HG02759 (cell line): ENCODE measurements around the gene DUSP22.

Experiments used
- ATAC-seq: cut with Tn5 transposase; IDR thresholded peaks from one replicate; pipeline ENCODE4 v1.9.1; 2021; ENCODE audit warnings: mild to moderate bottlenecking, moderate library complexity; ENCODE audit not compliant: unreplicated experiment

The DUSP22 gene

DNA sequence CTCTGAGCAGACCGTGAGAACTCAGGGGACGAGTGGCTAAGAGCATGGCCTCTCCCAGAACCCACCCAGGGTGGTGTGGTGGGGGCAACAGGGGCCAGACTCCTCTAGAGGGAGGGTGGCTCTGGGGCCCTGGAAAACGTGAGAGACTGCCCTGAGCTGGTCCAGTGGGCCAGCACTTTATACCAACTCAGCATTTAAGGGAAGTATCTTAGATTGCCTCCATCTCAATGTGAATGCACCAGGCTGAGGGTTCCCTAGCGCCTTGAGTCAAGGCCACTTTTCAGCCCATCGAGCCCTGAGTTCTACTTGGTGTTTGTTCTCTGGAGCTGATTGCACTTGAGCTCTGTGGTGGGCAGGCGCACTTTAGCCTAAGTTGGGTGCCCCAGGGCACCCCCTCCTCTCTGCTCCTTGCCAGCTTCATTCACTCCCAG is 57.2 kb downstream of the DUSP22 start:
- no peak for ATAC-seq

DNA sequence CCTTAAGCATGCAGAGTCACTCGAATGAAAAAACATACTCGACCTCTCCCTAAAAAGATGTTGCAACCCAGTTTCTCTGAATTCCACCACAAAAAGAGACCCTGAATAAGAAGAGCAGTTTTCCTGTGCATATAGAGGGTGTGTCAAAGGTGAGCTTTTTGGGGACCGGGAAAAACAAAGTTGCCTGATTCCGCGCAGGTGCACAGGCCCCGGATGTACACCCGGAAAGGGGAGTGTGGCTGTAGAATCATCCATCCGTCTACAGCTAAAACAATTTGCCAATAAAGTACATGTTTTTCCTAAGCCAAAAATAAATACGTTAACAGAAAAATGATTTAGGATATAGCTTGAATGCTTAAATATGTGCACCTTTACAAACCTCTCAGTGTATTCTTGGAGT is 58.1 kb downstream of the DUSP22 start:
- no peak for ATAC-seq

DNA sequence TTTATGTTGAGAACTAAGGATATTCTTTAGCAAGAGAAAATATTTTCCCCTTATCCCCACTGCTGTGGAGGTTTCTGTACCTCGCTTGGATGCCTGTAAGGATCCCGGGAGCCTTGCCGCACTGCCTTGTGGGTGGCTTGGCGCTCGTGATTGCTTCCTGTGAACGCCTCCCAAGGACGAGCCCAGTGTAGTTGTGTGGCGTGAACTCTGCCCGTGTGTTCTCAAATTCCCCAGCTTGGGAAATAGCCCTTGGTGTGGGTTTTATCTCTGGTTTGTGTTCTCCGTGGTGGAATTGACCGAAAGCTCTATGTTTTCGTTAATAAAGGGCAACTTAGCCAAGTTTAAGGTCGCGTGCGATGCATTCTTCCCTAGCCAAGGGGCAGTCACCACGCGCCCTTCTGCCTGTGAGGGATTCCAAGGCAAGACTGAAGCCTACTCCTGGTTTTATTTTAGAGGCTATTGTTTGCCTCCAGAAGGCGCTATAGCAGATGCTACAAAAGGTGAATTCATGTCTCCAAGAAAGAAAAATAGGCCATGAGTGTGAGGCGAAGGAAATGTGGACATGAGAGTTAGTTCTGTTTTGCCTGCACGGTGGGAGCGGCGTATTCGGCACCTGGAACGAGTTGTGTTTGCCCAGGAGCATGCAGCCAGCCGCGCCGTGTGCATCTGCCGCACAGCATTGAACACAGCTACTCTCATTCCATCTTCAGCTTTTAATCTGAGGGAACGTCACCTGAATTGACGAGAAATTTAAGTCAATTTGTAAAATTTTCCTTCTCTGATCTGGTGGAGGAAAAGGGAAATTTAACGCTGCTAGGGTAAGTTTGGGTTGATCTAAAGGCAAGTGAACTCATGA is 59.0 kb downstream of the DUSP22 start:
- ATAC-seq, result no peak

DNA sequence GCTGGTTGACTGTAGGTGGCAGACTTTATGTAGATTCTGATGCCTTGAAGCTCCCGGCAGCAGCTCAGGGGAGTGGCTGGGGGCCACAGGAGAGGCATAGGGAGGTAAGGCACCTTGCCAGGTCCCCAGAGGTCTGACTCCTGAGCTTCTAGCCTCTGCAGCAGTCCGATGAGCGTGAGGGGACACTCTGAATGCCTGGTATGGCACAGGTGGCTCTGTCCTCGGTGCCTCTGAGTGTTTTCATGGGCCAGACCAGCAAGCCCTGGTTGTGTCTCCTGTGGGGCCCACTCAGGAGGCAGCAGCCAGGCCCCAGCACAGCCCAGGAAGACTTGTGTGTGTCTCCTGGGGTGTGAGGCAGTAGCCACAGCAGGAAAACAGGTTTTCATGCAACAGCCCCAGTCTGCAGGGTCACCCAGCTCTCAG is 59.6 kb downstream of the DUSP22 start:
- ATAC-seq, result no peak

DNA sequence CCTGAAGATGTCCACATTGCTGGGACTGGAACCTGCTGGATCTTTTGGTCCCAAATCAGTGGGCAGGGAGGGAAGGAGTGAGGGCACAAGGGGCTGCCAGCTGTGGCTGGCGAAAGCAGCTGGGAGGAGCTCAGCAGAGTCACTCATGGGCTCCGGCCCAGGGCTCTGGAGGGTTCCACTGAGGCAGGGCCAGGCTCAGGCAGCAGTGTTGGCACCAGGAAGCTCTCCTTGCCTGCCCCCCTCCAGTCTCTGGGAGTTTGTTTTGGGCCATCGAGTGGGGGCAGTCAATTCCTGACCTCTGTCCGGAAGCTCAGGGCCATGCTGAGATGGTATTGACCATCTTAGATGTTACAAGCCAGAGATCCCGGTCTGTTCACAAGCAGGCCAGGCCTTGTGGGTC is 60.2 kb downstream of the DUSP22 start:
- no peak for ATAC-seq

DNA sequence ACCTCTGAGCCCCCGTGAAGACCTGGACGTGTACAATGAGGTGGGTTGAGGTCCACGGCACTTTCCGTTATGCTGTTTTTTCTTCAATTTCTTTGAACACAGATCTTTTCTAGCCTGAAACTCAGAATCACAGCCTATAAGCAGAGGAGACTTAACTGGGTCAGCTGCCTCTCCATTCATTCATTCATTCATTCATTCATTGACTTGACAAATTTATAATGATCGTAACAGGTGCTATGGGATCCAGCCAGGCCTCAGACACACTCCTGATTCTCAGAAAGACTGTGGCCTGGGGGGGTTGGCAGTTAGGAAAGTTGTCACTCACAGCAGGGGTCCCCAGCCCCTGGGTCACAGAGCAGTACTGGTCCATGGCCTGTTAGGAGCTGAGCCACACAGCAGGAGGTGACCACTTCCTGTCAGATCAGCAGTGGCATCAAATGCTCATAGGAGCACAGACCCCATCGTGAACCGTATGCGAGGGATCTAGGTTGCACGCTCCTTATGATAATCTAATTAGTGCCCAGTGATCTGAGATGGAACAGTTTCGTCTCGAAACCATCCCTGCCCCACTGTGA is 60.7 kb downstream of the DUSP22 start:
- ATAC-seq, result no peak

DNA sequence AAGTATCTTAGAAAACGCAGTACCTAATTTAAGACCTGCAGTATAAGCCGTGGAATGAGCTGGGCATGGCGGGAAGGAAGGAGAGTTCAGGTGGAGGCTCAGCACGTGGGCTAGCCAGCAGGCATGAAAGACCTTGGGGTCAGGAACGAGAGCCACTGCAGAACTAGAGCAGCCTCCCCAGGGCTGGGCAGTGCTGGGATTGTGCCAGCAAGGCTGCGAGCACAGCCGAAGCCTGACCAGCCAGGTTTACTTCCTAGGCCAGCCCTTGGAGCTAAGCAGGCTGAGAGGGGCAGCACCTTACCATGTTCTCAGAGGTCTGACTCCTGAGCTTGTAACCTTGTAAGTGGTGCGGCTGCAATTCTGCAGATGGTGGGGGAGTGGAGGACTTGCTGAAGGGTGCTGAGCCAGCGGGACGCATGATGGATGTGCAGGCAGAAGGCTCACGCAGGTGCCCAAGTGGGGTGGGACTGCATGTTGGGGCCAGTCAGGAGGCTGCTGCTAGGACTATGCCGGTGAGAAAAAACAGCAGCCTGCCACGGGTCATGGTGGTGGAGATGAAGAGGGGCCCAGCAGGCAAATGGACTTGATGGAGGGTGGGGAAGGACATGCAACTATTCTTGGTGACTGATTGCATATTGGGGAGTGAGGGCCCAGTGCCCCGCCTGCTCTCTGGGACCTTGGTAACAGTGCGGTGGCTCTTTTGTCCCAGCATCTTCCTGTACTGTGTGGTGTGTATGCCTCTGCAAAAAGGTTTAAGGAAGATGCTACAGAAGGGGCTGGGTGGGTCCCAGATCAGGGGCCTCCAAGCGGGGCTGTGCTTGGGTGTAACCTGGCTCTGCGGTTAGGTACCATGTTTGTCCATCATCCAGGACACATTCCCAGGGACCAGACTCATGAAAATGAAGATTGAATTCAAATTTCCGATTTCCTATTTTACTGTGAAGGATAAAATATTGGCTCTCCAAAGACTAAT is 61.6 kb downstream of the DUSP22 start:
- ATAC-seq, result no peak

DNA sequence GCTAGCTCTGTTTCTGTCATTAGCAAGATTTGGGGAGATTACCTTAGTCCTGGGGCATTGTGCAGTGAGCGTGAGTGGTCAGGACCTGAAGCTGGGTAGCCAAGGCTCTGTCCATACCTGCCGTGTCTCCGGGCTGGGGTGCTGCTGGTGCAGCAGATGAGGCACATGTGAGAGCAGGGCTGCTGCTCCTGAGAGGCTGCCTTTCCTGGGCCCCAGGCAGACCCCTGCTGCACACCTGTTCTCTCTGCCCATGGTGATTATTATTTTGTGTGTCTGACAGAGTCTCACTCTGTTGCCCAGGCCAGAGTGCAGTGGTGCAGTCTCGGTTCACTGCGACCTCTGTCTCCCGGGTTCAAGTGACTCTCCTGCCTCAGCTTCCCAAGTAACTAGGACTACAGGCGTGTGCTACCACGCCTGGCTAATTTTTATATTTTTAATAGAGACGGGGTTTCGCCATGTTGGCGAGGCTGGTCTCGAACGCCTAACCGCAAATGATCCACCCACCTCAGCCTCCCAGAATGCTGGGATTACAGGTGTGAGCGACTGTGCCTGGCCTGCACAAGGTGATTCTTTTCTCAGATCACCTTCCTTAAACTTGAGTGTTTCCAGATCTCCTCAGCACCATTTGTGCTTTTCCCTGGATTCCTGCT is 62.5 kb downstream of the DUSP22 start:
- no peak for ATAC-seq

DNA sequence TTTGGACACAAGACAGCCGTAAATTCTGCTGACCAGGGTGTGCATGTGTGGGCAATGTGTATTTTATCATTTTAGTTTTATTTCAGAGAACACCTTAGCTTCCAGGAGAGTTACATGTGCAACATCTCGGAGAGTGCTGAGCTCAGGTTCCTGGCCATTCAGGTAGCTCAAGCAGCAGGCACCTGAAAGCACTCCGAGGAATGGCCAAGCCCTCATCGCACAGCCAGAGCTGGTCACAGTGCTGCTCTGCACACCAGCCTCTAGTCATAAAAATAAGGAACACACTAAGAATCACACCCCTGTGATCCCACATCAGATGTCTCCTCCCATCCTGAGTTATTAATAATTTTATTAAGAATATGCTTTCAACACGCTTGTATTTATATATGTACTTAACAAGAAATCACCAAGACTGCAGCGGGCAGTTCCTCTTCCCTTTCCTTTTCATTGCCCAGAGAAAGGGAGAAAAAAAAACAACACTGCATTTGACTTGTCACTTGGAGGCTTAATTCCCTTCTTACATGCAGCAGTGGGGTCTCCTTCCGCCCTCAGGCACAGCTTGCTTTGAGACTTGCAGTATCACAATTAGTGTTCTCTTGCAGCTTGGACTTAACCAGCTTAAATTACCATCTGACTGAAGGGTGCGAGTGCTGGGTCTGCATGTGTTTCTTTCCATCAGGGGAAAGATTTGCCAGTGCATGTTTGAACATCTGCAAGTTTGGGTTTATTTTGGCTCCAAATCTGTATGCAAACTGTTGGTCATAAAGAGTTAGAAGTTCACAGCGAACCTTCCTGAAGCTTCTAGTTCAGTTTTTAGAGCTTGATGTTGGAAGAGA is 63.3 kb downstream of the DUSP22 start:
- no peak for ATAC-seq

DNA sequence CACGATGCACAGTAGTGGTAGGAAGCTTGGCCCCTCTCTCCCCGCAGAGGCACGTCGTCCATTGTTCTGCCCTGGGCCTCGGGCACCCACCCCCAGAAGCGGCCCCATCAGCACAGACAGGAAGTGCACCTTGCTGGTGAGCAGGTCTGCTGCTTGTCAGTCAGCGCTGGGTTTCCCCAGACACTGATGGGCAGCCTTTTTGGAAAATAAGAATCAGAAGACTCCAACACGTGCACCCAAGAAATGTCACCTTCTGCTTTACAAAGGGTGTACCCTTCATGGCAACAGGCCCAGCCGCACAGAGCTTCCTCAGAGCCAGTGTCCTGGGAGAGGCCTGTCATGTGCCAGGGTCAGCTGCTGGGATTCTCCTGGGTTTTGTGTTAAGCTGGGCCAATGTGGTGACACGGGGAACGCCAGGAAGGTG is 64.6 kb downstream of the DUSP22 start:
- ATAC-seq, result peak; percentile 62

DNA sequence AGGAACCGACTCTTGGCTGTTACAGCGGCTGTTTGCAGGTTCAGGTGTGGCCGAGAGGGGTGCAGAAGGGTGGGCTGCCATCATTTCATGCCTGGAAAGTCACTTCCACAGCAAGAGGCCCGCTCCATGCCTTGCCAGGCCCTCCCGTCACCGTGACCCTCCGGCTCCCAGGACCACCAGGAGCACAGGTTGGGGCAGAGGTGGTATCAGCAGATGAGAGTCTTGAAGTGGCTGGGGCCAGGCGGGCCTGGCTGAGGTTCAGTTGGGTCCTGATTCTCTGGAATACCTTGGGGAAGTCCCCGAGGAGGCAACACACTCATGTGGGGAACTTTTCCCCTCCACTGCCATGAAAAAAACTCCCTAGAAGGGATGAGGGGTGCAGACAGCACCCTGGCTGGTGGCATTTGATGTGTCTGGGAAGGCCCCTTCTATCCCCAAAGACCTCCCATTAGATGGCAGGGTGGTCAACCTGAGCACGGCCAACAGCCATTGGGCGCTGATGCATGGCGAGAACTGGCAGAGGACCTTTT is 65.0 kb downstream of the DUSP22 start:
- no peak for ATAC-seq

DNA sequence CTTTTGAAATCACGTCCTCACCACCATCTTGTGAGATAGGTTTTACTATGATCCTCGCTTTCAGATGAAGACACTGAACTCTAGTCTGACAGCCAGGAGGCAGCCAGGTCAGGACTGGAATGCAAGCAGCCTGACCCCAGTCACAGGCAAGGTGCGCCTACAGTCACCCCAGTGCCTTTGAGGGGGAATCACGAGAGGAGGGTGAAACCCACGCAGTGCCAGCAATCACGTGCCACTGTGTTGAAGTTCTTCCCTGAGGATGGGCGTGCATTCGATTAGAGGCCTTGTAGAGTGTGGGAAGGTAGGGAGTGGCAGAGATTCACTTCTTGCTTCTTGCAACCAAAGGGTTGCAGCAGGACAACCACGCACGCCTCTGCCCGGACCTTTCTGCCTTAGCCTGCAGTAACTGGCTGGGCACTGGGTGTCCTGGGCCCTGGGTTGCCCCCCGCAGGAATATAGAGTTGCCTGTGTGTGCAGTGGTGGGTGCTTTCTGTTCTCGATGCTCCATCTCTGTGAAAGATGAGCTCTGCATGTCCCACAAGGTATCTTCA is 65.6 kb downstream of the DUSP22 start:
- no peak for ATAC-seq

DNA sequence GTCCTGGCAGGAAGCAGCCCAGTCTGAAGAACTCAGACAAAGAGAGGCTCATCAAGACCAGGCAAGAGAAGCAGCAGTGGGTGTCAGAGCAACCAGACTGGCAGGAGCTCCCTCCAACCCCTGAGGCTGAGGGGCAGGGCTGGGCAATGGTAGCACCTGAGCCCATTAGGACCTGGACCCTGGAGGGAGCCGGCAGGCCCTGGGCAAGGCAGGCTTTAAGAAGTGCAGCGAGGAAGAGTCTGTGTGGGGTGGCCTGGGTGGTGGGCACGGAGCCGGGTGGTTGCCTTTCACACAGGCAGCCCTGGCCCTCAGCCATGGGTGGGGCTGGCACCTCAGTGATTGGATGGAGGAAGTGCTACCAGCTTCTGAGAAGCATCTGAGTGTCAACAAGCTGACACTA is 66.1 kb downstream of the DUSP22 start:
- ATAC-seq, result no peak

DNA sequence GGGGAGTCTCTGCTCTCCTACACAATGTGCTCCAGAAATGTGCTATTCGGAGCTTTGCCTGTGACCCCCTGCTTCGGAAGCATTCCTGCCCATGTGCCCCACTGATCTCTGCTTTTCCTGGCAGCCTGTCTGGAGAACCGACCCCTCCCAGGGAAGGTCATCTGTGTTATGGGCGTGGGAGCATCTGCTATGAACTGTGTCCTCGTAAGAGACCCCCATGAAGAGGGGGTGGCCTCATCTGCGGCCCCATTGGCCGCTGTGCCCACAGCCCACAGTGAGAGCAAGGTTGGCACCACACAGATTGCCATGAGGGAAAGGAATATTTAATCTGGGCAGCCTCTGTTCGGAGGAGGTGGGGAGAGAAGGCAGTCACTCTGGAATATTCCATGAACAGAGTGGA is 66.6 kb downstream of the DUSP22 start:
- no peak for ATAC-seq

DNA sequence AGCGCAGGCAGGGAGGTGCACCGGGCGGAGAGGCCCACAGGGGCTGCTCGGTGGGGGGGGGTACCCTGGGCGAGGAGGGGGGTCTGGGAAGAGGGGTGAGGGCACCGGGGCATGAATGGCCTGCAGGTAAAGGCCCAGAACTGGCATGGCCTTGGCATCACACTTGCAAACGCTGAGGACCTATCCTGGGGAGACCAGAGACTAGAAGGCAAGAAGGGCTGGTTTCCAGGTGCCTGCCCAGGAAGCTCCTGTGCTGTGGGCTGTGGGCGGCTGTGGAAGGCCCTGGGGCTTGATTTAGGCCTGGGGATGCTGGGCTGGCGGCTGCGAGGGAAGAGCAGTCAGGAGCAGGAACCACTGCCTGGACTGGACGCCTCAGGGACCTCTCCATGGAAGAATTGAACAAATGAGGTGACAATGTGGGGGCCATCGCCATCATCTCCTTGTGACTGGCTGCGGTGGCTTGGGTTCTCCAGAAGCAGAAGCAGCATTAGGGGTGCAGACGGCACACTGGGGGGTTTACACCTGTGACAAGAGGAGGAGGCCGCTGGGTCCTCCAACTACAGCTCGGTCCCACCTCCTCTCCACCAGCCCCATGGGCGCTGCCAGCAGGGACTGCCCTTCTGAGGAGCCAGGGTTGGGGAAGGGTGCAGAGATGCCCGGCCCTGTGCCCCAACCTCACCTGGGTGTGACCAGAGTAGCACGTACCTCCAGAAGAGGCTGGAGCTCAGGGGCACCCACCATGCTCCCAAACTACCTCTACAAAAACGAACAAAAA is 67.2 kb downstream of the DUSP22 start:
- no peak for ATAC-seq

DNA sequence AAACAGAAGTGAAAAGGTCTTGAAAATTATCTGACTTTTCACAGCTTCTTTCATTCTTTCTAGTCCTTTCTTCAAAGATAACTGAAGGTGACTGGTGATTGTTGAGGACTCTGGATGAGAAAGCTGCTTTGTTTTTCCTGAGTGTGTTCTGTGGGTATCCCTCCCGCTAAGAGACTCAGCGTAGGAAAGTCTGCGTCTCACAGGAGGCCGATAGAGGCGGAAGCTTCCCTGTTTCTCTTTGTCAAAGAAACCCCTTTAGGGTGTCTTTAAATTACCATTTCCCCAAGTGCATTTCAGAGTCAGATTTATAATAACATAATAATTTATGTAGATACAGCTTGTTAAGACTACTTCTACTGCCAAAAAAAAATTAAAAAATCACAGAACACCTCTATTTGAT is 68.1 kb downstream of the DUSP22 start:
- ATAC-seq, result no peak

DNA sequence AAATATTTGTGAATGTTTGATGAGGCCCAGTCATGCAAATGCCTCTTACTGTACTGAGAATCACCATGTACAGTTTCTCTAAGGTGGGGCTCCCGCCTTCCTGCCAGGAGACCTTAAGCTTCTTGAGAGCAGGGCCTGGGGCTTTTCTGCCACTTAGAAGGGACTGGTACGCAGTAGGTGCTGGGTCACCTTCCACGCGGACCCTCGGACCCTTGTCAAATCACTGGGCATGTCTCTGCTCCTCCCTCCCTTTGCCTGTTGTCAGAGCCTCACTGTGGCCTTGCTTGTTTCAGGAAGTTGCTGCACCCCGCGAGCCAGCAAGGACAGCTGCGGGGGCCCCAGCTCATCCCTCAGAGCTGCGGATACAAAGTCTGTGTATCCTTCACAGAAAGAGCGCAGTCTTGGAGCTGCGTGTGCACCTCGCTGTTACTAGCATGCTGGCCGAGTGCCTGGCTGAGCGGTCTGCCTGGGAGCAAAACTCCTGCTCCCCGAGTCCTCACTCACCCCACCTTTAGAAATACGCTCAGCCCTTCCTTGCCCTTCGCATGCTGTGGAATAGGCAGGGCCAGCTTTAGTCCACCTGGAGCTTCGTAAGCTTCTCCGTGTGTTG is 68.6 kb downstream of the DUSP22 start:
- no peak for ATAC-seq

DNA sequence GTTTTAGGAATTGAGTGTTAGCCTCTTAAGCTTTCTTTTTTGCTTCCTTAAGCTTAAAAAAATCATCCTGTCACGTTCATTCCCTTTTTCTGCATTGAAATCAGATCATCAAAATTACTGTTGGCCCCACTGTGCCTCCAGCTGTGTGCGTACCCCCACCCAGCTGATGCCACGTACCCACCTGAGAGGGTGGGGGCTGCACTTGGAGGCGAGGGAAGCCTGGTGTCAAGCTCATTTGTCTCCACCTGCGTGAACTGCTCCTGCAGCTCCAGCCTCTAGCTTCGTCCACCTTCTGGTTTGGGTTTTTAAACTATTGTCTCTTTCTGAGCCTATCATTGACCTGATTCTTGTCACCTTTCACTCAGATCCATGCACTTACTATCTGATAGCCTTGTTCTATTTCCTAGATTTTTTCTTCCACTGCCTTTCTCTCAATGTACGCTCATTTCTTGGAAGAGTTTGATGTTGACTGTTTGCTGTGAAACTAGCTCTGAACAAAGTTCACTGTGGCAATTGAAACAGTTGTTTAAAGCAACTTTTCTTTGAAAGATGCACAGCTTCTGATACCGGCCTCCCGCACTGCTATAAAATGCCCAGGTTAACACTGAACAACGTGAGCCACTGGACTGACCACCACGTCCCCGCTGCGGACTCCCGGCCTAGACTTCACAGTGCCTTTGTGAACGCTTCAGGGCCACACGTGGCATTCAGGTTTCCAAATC is 69.3 kb downstream of the DUSP22 start:
- ATAC-seq, result no peak
